DMS53 treated with DMSO at 0.1 percent for 48 hours (cell line): ENCODE results near the gene ACTL7A.
A peak's percentile ranks its signal among the peaks of the same experiment; 100 is the strongest.
"Not testable (repeated sequence)": the region's sequence is repeated elsewhere in the genome, so short reads cannot be mapped to it uniquely, and the experiment has no call there.

ENCODE experiments used
- DNase-seq: peaks from one replicate; lab custom pipeline; 2025; ENCODE audit not compliant: unreplicated experiment; lab: John Stamatoyannopoulos, UW

ACTL7A gene

DNA sequence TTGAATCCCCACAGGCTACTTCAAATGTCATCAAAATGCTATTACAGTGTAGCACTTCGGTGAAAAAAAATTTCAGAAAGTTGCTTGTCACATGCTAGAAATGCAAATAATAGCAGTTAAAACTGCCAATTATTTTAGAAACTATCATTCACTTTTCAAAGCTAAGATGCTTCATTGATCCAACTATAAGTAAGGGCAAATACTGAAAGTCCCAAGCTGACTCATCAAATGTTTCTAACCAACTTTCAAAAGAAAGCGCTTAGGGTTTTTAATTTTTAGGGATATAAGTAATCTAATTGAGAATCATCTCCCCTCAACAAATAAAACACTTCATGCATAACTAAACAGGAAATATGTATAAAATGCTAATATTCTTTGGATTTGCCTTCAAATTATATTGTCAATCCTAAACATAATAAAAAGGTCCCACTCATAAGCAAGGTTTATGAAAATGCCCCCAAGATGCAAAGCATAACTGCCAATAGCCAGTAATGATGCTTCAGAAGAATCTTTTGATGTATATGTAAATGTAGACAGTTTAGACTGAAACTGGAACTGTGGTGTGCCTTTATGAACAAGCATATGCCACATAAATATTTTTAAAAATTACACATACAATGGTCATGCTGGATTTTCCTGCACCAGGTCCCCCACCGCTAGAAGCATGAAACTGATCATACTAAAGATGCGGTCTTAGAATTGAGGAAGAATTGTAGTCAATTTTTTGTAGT, 12.2 kb downstream of the ACTL7A start:
- DNase-seq, result no peak

DNA sequence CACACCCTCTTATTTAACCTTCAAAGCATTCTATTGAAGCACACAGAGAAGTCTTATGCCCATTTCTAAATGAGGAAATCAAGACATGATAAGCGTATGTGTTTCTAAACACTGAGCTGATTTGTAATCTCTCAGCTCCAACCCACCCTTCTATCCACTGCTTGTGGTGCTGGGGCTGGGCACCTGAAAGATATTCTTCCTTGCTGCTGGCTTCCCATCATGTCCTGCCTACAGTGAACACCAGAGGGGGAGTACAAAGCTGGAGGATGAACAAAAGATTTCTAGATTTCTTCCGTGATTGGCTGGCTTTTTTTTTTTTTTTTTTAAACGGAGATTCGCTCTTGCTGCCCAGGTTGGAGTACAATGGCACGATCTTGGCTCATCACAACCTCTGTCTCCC, 14.4 kb downstream of the ACTL7A start:
- no peak for DNase-seq

DNA sequence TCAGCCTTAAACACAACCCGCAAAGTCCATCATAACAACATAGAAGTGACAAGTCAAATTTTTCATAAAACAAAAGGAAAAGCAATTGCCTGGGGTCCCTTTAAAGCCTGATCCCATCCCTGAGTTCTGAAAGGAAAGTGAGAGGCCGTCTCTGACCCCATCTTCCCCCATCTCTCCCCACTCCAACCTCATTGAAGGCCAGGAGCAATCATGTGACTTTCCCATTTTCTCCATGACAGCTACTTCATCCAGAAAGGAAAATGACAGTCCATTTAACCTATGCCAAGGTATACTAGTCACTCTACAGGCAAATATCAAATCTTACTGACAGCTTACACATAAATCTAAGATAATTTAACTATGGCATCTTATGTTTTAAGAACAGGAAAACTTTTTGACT, 15.5 kb downstream of the ACTL7A start:
- no peak for DNase-seq

DNA sequence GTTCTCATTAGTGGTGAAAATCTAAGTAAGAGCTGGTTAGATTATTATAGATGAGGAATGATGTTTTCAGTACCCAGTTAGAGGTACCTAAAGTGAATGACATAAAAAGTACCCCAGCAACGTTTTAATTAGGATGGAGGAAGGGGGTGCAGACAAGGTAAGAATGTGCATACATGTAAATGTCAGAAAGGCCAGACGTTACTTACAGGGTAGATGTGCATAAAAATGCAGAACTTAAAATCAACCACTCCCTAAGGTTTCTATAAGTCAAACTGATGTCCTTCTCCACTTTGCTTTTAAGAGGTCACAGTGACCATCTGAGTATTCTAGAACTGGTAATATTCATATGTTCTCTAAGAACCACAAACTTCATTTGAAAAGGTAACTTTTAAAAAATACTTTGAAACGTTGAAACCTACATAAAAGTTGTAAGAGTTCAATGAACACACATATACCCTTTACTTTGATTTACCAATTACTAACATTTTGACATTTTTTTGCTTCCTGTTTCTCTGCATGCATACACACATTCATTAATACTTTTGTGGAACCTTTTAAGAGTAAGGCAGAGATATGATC, 18.8 kb downstream of the ACTL7A start:
- no peak for DNase-seq

DNA sequence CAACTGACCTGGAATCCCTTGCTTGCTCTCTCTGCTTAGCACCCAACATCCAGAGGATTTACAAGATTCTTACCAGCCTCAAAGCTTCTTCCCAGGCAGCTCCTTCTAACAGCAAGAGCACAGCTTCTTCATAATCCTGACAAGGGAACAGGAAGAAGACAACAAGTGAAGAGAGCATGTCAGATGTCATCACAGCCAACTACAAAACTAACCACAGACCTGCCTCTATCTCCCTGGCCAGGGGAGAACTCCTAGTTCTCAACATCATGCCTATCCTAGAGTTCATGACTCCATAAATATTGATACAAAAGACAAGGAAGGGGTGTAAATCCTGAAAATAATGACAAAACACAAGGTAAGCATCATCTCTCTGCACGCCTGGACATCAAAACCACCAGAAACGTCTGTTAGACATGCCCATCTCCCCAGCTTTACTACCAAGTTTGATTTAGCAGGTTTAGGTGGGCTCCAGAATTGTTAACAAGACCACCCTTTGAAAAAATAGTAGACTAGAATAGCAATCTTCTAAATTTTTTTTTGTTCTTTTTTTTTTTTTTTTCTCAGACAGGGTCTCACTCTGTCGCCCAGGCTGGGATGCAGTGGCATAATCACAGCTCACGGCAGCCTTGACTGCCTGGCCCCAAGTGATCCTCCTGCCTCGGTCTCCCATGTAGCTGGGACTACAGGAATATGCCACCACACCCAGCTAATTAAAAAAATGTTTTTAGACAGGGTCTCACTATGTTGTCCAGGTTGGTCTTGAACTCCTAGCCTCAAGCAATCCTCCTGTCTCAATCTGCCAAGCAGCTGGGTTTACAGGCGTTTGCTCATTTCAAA, 20.2 kb downstream of the ACTL7A start:
- DNase-seq, result no peak

DNA sequence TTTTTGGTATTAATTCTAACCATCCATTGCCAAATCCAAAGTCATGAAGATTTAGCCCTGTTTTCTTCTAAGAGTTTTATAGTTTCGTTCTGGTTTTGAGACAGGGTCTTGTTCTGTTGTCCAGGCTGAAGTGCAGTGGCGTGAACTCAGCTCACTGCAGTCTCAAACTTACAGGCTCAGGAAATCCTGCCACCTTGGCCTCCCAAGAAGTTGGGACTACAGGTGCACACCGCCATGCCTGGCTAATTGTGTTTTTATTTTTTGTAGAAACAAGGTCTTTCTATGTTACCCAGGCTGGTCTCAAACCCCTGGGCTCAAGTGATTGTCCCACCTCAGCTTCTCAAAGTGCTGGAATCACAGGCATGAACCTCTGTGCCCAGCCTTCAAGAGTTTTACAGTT, 21.0 kb downstream of the ACTL7A start:
- DNase-seq, result no peak

DNA sequence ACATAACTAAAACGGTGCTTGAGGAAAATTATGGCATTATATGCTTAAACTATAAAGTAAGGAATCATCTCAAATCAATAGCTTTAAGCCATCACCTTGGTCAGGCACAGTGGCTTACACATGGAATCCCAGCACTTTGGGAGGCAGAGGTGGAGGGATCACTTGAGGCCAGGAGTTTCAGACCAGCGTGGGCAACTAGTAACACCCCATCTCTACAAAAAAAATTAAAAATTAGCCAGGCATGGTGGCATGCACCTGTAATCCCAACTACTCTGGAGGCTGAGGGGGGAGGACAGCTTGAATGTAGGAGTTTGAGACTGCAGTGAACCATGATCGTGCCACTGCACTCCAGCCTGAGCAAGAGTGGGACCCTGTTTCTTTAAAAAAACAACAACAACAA, 22.6 kb downstream of the ACTL7A start:
- DNase-seq, result no peak

DNA sequence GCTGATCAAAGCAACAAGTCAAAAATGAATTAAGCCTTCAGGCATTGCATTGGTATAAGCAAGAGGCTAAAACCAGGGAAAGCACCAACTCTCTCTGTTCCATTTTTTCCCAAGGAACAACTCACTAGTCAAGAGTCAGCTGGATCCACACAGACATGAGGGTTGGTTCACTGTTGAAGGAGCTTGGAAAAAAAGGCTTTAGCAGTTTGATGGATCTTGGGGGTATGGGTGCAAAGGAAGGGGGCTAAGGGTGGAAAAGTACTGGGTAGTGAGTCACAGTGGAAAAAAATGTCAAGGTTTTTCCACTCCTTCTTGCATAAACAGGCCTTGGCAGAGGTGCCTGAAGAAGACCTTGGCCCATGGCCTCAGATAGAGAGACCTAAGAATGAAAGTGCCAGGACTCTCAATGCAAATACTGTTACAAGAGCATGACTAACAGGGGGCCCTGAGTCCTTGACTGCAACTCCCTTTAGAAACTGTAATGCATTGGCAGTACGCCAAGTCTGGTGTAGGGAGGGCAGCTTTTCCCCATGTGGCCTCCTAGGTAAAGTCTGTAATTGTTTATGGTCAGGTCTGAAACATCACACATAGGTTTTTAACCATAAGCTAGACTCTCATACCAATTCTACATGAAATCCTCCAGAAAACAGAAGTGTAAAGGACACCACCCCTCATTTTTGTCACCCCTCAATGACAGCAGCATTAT, 23.7 kb downstream of the ACTL7A start:
- peak; percentile 89 for DNase-seq

DNA sequence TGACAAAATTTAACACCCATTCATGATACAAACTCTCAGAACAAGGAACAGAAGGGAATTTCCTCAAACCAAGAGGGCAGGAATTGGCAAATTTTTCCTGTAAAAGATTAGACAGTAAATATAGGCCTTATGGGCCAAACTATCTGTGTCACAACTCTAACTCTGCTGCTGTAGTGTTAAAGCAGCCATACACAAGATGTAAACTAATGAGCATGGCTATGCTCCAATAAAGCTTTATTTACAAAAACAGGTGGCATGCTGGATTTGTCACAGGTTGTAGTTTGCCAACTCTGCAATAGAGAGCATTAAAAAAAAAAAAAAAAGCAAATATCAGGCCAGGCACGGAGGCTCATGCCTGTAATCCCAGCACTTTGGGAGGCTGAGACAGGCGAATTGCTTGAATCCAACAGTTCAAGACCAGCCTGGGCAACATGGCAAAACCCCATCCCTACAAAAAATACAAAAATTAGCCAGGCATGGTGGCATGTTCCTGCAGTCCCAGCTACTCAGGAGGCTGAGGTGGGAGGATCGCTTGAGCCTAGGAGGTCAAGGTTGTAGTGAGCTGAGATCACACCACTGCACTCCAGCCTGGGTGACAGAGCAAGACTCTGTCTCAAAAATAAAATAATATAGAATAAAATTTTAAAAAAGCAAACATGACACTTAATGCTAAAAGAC, 24.7 kb downstream of the ACTL7A start:
- DNase-seq, result not testable (repeated sequence)

DNA sequence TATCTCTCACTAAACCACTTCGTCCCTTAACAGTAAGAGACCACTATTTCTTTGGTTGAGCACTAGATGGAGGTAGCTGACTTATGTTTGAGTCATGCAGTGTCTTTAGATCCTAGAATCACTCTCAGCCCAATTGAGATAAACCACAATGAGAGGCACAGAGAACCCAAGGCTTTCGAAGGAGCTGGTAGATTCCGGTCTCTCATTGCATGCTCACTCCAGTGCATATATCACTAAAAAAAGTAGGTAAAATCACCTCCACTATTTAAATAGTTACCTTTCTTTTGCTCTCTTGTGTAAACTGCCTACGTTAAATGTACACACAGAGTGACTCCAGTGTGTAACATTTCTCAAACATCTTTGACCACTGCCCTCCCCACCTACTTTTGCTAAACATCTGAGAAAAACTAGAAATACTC, 27.6 kb downstream of the ACTL7A start:
- no peak for DNase-seq

DNA sequence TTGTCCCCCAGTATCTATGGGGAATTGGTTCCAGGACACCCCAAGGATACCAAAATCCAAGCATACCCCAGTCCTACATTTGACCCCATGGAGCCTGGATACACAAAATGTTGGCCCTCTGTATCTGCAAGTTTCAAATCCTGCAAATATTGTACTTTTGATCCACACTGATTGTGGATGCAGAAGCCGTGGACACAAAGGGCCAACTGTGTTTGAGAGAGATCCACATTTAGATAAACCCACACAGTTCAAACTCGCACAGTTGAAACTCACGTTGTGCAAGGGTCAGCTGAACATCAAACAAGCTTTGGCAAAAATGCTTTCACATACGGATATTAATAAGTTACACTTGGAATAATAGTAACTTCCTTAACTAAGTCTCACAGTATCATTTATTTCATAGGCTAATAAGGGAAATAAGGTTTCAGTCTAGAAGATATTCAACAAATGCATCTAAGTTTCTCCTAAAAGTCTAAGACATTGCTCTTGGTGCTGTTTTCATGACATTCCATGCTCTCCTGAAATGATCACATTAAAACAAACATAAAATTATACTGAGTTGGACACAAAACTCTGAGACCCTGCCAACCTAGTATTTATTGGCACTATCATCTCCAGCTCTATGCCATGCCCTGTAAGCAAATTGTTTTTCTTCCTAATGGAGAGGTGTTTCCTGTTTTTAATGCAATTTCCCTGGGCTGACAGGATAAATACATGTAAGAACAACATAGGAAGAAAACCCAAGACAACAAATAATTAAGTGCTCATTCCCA, 32.3 kb downstream of the ACTL7A start:
- DNase-seq, result no peak

DNA sequence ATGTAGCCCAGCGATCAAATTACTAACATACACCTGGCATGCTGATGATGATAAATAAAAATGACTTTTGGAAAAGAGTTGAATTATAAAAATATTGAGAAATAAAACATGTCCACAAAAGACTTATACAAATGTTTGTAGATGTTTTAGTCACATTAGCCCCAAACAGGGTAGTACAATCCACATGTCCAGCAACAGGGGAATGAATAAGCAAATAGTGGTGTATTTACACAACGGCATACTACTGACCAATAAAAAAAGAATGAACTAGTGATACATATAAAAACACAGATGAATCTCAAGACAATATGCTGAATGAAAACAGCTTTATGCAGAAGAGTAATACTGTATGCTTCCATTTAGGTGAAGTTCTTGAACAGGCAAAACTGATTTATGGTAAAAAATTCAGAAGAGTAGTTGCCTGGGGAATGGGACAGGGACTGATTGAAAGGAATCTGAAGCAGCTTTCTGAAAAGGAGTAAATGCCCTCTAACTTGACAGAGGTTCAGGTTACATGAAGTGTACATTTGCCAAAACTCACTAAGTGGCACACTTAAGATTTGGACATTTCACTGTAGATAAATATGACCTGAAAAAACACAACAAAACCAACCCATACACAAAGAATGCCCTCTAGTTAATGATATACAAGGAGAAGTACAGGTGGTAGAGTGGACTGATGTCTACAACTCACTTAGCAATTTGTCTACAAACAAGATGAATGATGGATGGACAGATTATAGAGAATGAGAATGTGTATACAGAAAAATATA, 35.4 kb downstream of the ACTL7A start:
- DNase-seq, result no peak

DNA sequence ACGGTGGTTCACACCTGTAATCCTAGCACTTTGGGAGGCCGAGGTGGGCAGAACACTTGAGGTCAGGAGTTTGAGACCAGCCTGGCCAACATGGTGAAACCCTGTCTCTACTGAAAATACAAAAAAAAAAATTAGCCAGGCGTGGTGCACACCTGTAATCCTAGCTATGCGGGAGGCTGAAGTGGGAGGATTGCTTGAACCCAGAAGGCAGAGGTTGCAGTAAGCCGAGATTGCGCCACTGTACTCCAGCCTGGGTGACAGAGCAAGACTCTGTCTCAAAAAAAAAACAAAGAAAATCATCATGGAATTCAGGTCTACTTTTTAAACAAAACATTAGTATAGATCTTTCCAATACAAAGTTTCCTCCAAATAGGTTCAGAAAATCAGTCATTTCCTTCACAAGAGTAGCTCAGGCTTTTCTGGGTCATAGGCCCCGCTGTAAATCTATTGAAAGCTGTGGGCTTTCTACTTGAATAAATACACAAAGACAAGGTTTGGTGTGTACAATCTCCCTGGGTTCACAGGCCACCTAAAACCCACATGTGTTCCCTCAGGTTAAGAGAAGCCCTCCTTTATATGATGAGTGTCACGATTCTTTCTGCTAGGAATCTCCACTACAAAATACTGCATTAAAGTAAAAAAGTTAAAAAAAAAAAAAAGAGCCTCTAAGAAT, 37.1 kb downstream of the ACTL7A start:
- DNase-seq, result not testable (repeated sequence)

DNA sequence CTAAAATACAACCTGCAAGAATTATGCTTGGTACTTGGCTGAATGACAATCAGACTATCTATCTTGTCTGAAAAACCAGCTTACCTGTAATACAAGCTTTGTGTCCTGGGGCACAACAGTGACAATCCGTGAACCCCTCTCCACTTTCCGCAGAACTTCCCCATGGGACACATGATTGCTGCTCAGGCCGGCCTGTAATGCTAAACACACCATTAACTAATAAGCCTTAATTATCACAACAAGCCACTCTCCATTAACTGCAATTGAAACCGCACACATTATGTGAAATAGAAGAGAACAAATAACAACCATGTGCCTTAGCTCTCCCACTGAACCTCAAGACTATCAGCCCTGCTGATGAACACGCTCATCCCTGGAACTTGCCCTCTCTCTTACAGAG, 38.1 kb downstream of the ACTL7A start:
- no peak for DNase-seq

DNA sequence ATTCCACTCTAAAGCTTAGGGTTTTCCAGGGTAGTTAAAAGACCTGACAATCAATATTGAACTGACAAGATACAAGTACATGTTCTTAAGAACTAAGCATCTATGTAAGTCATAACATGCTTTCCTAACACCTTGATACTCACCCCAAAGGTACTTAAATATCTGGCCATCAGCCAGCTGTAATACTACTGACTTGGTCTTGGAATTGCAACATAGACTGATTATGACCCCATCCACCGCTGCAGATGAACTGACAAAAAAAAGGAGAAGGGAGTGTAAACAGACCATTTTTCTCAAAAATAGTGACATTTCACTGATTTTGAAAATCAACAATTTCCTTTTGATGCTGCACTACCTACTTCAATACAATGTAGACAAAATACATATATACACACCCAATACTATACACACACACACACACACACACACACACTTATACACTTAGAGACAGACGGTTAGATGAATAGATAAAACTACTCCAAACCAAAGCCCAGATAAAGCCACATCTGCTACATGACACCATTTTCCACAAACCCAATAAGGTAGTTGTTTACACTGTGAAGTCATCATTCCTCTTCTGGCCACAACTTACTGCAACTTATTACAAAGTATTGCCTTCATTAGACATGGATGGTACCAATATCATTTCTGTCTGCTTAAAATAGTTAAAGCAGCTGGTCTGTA, 41.5 kb downstream of the ACTL7A start:
- peak; percentile 53 for DNase-seq

DNA sequence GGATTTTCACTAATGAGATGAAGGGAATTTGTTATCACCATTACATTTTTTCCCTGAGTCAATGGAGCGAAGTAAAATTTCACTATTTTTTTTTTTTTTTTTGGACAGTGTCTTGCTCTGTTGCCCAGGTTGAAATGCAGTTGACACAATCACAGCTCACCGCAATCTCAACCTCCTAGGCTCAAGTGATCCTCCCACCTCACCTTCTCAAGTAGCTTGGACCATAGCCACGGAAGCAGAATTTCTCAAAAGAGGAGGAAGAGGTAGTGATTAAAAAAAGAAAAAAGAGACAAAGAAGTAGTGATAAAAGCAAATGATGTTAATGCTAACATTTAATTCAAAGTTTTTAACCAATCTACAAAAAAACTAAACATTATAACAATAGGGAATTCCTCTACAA, 42.1 kb downstream of the ACTL7A start:
- no peak for DNase-seq

DNA sequence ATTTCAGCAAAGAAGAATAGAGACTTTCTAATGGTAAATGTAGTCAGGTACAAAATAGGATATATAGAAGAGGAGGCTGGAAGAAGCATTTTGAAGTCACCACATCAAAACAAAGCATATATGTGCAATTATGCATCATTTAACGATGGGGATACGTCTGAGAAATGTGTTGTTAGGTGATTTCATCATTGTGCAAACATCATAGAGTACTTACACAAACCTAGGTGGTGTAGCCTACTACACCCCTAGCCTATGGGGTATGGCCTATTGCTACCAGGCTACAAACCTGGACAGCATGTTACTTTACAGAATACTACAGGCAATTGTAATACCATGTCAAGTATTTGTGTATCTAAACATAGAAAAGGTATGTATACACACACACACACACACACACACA, 43.4 kb downstream of the ACTL7A start:
- peak; percentile 23 for DNase-seq

DNA sequence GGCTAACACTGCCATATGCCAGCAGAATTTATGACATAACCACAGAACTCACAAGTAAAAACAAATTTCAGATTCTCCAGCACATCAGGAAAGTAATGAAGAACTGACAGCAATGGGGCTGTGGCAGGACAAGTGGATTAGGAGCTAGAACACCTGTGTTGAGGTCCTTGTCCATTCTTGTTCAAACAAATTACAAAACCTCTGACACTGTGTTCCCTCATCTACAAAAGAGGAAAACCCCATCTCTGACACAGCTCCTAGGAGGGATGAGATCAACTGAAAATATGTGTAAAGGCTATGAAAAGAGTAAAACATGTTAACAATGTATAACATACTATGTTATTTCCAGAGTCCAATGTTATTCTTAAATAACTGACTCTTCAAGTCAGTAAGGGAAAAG, 48.3 kb downstream of the ACTL7A start:
- no peak for DNase-seq
